GM19239 (cell line): ENCODE data around the gene TMEM11.

Experiments
- DNase-seq: peaks from one replicate; pipeline ENCODE4 v3.0.0; 2011; ENCODE audit warnings: low spot score; ENCODE audit not compliant: insufficient read length
- FAIRE-seq: peaks from 2 replicates; lab custom pipeline; 2011; peaks lifted over from hg19 to GRCh38; lab: Jason Lieb, UNC

TMEM11 gene

DNA sequence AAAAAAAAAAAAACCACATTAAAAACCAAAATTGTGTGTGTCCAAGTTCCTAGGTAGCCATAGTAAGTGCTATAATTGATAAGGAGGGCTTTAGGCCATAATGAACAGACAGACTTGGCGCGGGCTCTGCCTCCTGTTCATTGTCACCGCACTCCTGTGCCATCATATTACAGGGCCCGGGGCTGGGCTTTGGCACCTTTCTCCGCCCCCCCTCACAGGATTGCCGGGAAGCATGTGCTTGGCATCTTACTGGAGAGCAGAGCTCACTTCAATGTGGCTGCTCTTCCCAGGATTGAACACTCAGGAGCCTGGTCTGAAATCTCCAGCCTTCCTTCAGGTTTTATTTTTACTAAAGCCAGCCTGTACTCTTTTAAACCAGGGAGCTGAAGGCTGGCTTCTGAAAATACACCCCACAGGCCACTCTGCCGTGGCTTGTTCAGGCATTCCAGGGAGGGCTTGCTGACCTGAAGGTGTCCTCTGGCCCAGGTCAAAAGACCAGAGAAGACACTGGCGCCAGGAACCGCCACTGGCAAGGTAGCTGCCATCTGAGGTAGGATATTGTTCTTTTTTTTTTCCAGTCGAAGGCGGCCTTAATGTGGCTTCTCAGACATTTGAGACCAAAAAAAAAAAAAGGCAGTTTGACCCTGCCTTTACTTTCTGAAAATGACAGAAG lies 47.9 kb downstream of the TMEM11 start:
- no peak for DNase-seq
- FAIRE-seq = no peak

DNA sequence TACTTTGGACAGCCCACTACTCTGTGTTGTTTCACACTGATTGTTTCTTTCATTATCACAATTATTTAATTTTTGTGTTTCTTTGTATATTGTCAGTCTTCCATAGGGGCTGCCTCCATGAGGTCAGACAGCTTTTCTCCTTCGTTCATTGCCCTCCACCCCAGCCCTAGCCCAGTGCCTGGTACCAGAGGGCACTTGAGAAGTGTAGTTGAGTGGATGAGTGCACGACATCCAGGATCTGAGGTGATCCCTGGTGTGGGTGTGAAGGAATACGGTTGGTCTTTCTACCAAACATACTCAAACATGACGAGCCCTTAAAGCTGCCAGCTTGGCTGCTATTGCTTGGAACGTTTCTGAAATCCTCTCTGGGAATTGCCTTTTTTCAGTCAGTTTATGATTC lies 49.3 kb downstream of the TMEM11 start:
- no peak for FAIRE-seq
- no peak for DNase-seq

GRCh38 chr17:21164216-21164615 lies 49.7 kb downstream of the TMEM11 start:
- no peak for FAIRE-seq
- no peak for DNase-seq

GRCh38 chr17:21163101-21163500 lies 50.9 kb downstream of the TMEM11 start:
- FAIRE-seq = no peak
- no peak for DNase-seq

DNA sequence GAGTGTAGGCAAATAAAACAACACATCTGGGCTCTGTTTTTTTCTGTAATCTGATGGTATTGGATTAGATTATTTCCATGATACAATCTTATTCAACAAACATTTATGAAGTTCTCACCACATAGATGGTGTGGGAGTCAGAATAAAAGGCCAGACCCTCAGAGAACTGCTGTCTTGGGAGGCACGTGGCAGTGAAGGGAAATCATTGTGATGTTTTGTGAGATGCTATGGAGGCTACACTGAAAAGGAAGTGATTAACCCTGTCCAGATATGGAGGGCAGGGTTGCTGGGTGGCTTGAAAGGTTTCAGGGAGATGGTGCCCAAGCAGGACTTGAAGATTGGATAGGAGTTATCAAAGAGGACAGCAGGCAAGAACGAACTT lies 51.6 kb downstream of the TMEM11 start:
- FAIRE-seq (no peak), DNase-seq (no peak)

DNA sequence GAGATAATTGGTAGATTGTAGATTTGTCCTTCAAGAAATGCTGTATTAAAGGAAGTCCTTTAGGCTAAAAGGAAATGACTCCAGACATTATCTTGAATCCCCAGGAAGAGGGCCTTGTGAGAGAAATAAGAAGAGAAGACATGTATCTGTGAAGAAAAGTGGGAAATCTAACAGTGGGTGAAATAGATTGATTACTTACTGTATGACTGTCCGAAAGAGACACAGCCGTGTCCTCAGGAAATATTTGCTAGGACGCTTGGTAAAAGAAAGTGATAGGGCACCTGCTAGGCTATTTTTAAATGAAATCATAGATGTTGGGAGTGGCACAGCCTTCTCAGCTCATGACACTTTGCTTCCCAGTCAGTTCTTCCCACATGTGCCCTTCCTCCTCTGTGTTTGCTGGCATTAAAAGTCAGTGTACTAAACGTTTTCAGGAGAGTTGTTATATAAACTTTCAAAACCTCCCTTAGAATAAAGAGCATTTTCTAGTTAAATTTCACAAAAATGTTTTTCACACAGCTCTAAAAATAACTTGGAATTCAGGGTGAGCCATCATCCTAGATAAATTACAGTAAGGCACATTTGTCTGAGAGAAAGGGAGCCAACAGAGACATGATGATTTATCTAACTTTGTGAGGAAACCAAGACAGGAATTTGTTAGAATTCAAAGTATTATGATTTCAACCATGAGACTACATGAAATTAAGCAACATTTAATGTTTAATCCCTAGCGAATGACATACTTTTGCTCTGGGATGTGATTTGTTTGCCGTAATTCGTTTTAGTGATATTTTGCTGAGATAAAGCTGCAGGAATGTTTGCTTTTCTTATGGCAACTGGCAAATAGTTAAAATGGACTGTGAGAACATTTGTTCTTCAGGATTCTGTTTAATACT lies 52.2 kb downstream of the TMEM11 start:
- FAIRE-seq (no peak), DNase-seq (no peak)

DNA sequence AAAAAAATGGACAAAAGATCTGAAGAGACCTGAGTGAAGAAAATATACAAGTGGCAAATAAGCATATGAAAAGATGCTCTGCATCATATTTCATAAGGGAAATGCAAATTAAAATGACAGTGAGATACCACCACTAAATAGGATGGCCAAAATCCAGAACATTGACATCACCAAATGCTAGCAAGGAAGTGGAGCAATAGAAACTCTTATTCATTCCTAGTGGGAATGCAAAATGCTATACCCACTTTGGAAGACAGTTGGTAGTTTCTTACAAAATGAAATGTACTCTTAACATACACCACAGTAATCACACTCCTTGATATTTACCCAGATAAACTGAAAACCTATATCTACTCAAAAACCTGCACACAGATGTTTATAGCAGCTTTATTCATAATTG lies 53.6 kb downstream of the TMEM11 start:
- DNase-seq = no peak

DNA sequence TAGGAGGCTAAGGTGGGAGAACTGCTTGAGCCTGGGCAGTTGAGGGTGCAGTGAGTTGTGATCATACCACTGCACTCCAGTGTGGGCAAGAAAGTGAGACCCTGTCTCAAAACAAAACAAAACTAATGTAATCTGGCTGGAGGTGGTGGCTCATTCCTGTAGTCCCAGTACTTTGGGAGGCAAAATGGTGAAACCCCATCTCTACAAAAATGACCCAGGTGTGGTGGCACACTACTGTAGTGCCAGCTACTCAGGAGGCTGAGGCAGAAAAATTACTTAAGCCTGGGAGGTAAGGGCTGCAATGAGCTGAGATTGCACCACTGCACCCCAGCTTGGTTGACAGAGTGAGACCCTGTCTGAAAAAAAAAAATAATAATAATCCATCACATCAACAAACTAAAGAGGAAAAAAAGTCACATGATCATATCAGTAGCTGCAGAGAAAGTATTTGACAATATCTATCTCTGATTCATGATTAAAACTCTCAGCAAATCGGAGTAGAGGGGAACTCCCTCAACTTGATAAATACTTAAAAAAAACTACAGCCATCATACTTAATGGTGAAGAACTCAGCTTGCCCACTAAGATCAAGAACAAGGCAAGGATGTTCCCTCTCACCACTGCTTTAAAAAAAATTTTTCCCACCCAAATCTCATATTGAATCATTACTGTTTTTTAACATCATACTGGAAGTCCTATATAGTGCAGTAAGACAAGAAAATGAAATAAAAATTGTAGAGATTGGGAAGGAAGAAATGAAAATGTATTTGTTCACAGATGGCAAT lies 56.2 kb downstream of the TMEM11 start:
- FAIRE-seq = no peak

More for the DNA sequence above, 53.6 kb downstream of the TMEM11 start:
- FAIRE-seq = no peak

DNA sequence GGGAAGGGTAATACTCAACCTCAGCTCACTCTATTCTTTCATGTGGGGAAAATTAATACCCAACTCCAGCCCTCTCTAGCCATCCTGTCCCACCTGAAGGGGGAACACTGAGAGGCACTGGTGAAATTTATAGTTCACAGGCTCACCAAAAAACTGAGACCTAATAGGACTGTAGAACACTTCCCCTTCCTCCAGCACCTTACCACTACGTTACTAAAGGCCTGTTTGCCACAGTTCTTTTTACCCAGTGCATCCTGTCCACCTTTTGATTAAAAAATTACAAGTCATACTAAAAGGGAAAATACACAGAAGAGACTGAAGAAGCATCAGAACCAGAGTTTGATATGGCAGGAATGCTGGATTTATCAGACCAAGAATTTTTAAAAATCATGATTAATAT lies 61.2 kb downstream of the TMEM11 start:
- DNase-seq (no peak), FAIRE-seq (no peak)

More for the DNA sequence above, 56.2 kb downstream of the TMEM11 start:
- DNase-seq = no peak

- FAIRE-seq (no peak), DNase-seq (no peak)
These were observed 64.3 kb downstream of the TMEM11 start for GRCh38 chr17:21149621-21150020.
